ENCODE data around the gene MYO7A. TPM values are rescaled to one million over a fixed set of nuclear protein-coding genes. Genes with fewer than 3 reads are reported as not detected.

Gene MYO7A
- total and polyA plus RNA-seq, 2 of the 4 experiments (the other 2 are of a cell fraction), result 0.02 TPM; not detected in 1

- ChIA-PET POLR2A (ENCODE audit: unreplicated experiment) (no interaction called here), CTCF (interaction anchor here (2.0 kb wide), 1 partner anchor 9 kb away, joined by 5 read pairs; no protein-coding TSS in a partner anchor)
- H3K23ac ChIP-seq (ENCODE audit: low read depth, low read length), result no peak overlapping the region
- H2AK9ac ChIP-seq (replicated peaks; ENCODE audit: low read depth, low read length, poor library complexity), result no peak overlapping the region
- H3K4me3 ChIP-seq (ENCODE audit: insufficient read depth, low read depth, low read length), result no peak overlapping the region
- H4K5ac ChIP-seq (ENCODE audit: low read depth, low read length), result no peak overlapping the region
- in situ Hi-C loops (cut with MboI; ENCODE audit: low sequenced_read_pairs) (no loop called here), dilution Hi-C loops (cut with HindIII; ENCODE audit: low sequenced_read_pairs, unreplicated experiment) (no loop called here), intact Hi-C loops (cut with micrococcal nuclease) (no loop called here)
- no peak overlapping the region for H2BK15ac ChIP-seq (ENCODE audit: low read depth, low read length)
- BruUV-seq (replicated peaks), result no TSS peak
- 68% methylated on average over 3 of the region's 5 CpGs; no CpG with 5 or more reads in 1 of the 2 experiments for WGBS, 2 experiments (ENCODE audit: extremely low coverage in 2 of 2, insufficient read length in 1 of 2)
- no peak overlapping the region for H4K91ac ChIP-seq (ENCODE audit: insufficient read depth, low read depth, low read length)
- no peaks in the 10 kb centered on the region for H3K79me1 ChIP-seq (ENCODE audit: low read depth in 1 of 2, low read length in 2 of 2)
- H4K20me1 ChIP-seq (ENCODE audit: insufficient read depth, low read length), result no peaks in the 10 kb centered on the region
- H2AK5ac ChIP-seq (ENCODE audit: low read depth, low read length), result no peak overlapping the region
- H3K9me3 ChIP-seq (ENCODE audit: control insufficient read depth, insufficient read depth, low read length), result no peaks in the 10 kb centered on the region
- no peak overlapping the region for H3K18ac ChIP-seq (ENCODE audit: low read depth, low read length)
- TF ChIP-seq RAD21 (IDR thresholded peaks at IDR 0.05; ENCODE audit: low read length) (no peak), MXI1 (IDR thresholded peaks at IDR 0.05; ENCODE audit: borderline replicate concordance, low read depth, low read length) (no peak), BHLHE40 (IDR thresholded peaks at IDR 0.05; ENCODE audit: low read depth, low read length) (no peak), CTCF (conservative IDR thresholded peaks at IDR 0.05; ENCODE audit: low read depth, low read length) (no peak), NFE2L2 (IDR thresholded peaks at IDR 0.05; ENCODE audit: low read depth, low read length) (no peak), CHD1 (IDR thresholded peaks at IDR 0.05; ENCODE audit: low read depth, low read length) (no peak), ELK1 (IDR thresholded peaks at IDR 0.05; ENCODE audit: borderline replicate concordance, low read depth, low read length) (no peak), MAFK (IDR thresholded peaks at IDR 0.05; ENCODE audit: low read depth, low read length) (no peak), FOS (IDR thresholded peaks at IDR 0.05; ENCODE audit: low read depth, low read length) (no peak), RFX5 (IDR thresholded peaks at IDR 0.05; ENCODE audit: low read depth, low read length) (no peak)
- no peak for ATAC-seq (ENCODE audit: low read depth)
- H4K8ac ChIP-seq (ENCODE audit: low read depth in 2 of 2, low read length in 2 of 2), result no peak overlapping the region
- H3K4me1 ChIP-seq (ENCODE audit: control insufficient read depth, insufficient read depth, low read length), result no peaks in the 10 kb centered on the region
- no peak overlapping the region for H3K56ac ChIP-seq (ENCODE audit: extremely low read depth, insufficient read depth, low read length)
- H3K27me3 ChIP-seq (ENCODE audit: control insufficient read depth, insufficient read depth, low read length), result peaks cover 36% of the 10 kb centered on the region
- DNase-seq, result no peak
- H3K9ac ChIP-seq (ENCODE audit: low read depth, low read length), result no peak overlapping the region
- no peak overlapping the region for H2BK120ac ChIP-seq (ENCODE audit: low read depth, low read length)
- no peak overlapping the region for H2AFZ ChIP-seq (replicated peaks; ENCODE audit: low read length, poor library complexity)
- no peaks in the 10 kb centered on the region for H3K36me3 ChIP-seq (ENCODE audit: control insufficient read depth, insufficient read depth, low read length)
- H2BK20ac ChIP-seq (ENCODE audit: low read depth, low read length), result no peak overlapping the region
- peaks cover 3% of the 10 kb centered on the region; the same call in 1 of the 2 replicates for H3K9me1 ChIP-seq (ENCODE audit: insufficient read depth, low read length)
- H3K14ac ChIP-seq (replicated peaks; ENCODE audit: low read depth, low read length), result no peak overlapping the region
- no peak overlapping the region for H3K4ac ChIP-seq (ENCODE audit: low read depth, low read length)
- H3K27ac ChIP-seq (ENCODE audit: insufficient read depth, low read length), result no peak overlapping the region
- H3K4me2 ChIP-seq (ENCODE audit: low read depth, low read length), result no peak overlapping the region
- H2BK5ac ChIP-seq (ENCODE audit: low read depth, low read length, poor library complexity, severe bottlenecking), result no peak overlapping the region
Observed at GRCh38 chr11:77179048-77179447, 51.0 kb downstream of the MYO7A start.
